NCI-H1105 (cell line): ENCODE results near the gene CHRFAM7A.
"Not testable (repeated sequence)": the region's sequence is repeated elsewhere in the genome, so short reads cannot be mapped to it uniquely, and the experiment has no call there.

ENCODE experiments used
- DNase-seq: peaks from one replicate; lab custom pipeline; 2025; lab: John Stamatoyannopoulos, UW

CHRFAM7A gene

DNA sequence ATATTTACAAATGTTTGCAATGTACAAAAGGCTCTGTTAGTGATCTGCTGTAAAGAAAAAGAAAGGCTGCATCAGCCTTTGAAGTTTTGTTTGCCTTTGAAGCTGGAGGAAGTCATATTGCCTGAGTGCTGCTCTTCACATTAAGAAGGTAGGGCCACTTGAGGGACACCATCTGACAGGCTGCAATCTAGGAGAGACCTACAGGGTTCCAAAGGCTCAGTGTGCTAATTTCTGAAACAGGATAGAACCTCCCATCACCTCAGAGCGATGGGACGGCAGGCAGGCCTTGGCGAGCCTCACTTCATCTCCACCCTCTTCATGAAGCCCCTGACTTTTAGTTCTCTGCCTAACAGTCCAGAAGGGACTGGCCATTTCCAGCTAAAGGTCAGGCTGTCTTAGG lies 77.6 kb downstream of the CHRFAM7A start:
- not testable (repeated sequence) for DNase-seq

DNA sequence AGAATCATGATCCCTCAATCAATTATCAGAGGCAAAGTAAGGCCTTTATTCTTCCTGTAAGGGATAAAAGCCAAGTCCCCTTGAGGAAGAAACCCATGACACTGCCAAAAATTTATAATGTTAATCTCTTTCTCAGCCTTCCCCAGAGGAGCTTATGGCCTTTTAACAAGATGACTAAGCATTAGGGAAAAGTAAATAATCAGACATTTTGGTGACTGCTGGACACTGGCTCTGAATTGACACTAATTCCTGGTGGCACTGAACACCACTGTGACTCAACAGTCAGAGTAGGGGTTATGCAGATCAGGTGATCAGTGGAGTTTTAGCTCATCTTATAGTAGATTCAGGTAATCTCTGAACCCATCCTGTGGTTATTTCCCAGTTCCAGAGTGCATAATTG lies 82.8 kb downstream of the CHRFAM7A start:
- DNase-seq = not testable (repeated sequence)
